Psoas muscle (tissue), 8 donors: ENCODE measurements around the gene MSRB2. TPM values are rescaled to one million over a fixed set of nuclear protein-coding genes. Genes with fewer than 3 reads are reported as not detected.

Source experiments
- ATAC-seq, 4 donors: fragments of 200-7000 bp; cut with Tn5 transposase; one replicate each; pipeline ENCODE4 v1.9.1; 2020; ENCODE audit warnings: moderate library complexity in 3 of 4, mild to moderate bottlenecking in 2 of 4
- DNase-seq, 2 donors: peaks; one replicate each; pipeline ENCODE4 v3.0.0-alpha.2; 2020
- H3K27ac ChIP-seq: fragments of 200-600 bp; one replicate; pipeline ENCODE4 v1.8.0; 2022
- H3K27me3 ChIP-seq, 3 donors: fragments of 200-600 bp in 1 of 3; one replicate each; pipeline versions ENCODE4 v1.6.1 to v1.8.0; 2013 to 2022; ENCODE audit warnings: low read length in 2 of 3, mild to moderate bottlenecking in 2 of 3, moderate library complexity in 1 of 3; ENCODE audit not compliant: insufficient read depth in 3 of 3
- H3K36me3 ChIP-seq, 2 donors: fragments of 200-600 bp in 1 of 2; one replicate each; pipeline versions ENCODE4 v1.6.1 to v1.8.0; 2013 to 2022; ENCODE audit warnings: low read depth in 1 of 2, mild to moderate bottlenecking in 1 of 2, moderate library complexity in 1 of 2; ENCODE audit not compliant: insufficient read depth in 1 of 2
- H3K4me1 ChIP-seq: fragments of 200-600 bp; one replicate; pipeline ENCODE4 v1.8.0; 2022
- H3K4me3 ChIP-seq: fragments of 200-600 bp; one replicate; pipeline ENCODE4 v1.8.0; 2022; ENCODE audit warnings: mild to moderate bottlenecking
- H3K9me3 ChIP-seq: fragments of 200-600 bp; one replicate; pipeline ENCODE4 v1.8.0; 2022
- CTCF ChIP-seq: fragments of 200-600 bp; IDR thresholded peaks from one replicate; pipeline ENCODE4 v1.8.0; 2022; ENCODE audit warnings: antibody characterized with exemption
- WGBS, 3 donors: extraction: QIAGEN DNeasy Blood & Tissue Kit; methylation state at CpG; one replicate each; pipeline versions ENCODE4 v1.1.6 to v1.1.7; 2013; 5-methylcytosine and 5-hydroxymethylcytosine counted together
- intact Hi-C, 2 donors: fragments of 100-400 bp; cut with DNase I; formaldehyde crosslinking; loops; one replicate each; pipeline versions ENCODE4 v1.11.0 to v1.14.2; 2022
- polyA plus RNA-seq, 3 donors: library from polyadenylated mRNA; stranded (reverse); fragments of 200-250 nt; gene quantifications; one replicate each; pipeline ENCODE4 v1.2.3, GENCODE V29; 2013
- total RNA-seq, 4 donors: library from RNA; stranded (reverse); fragmentation: NEBNext Ultra II Directional in 2 of 4; extraction: Animal tissue kit (Norgen Biotek cat#: 25700) in 2 of 4; gene quantifications; one replicate each; pipeline versions ENCODE4 v1.2.1 to v1.2.4, GENCODE V29; 2021 to 2023
- donor health status: healthy with polysubstance abuse.
- donor health status: DM: no; HTN: no; CAD: no; lungs with moderate emphysema.
- donor health status: Bipolar disorder and iron deficiency.
- donor health status: healthy.
- donor health status: DM: yes; HTN: yes; CAD: no.
- donor health status: DM: no; HTN: no; CAD: no.
- donor health status: DM: no; HTN: no; CAD: no.
- donor health status: DM: yes; HTN: yes; CAD: no.

The MSRB2 gene
- total and polyA plus RNA-seq, 7 donors, result 19.4 to 69.7 (median 34.3) TPM

- WGBS, 3 donors, result 93 to 96% (median 93%) methylated on average over 4 of the region's 4 CpGs
- Histone ChIP-seq H3K4me3 (no peak overlapping the region), H3K27ac (no peak overlapping the region), H3K27me3 (no peaks in the 10 kb centered on the region), H3K36me3 (no peaks in the 10 kb centered on the region), H3K9me3 (no peaks in the 10 kb centered on the region), H3K4me1 (no peaks in the 10 kb centered on the region)
- no peak for TF ChIP-seq CTCF
- no peak for DNase-seq
- intact Hi-C loops, result no loop called here
- ATAC-seq, result no peak
These were observed 41.1 kb downstream of the MSRB2 start for GRCh38 chr10:23136462-23136861.

GRCh38 chr10:23139677-23140076, 44.3 kb downstream of the MSRB2 start:
- Histone ChIP-seq H3K36me3 (no peaks in the 10 kb centered on the region), H3K9me3 (no peaks in the 10 kb centered on the region), H3K4me1 (no peaks in the 10 kb centered on the region), H3K27me3 (no peaks in the 10 kb centered on the region), H3K4me3 (no peak overlapping the region), H3K27ac (no peak overlapping the region)
- ATAC-seq, result no peak
- DNase-seq, result no peak
- 70 to 100% (median 75%) methylated on average over 1 of the region's 1 CpG for WGBS, 3 donors
- no peak for TF ChIP-seq CTCF
- intact Hi-C loops, result no loop called here

- no peaks in the 10 kb centered on the region for H3K36me3 ChIP-seq
- no peak for TF ChIP-seq CTCF
- no peak overlapping the region for H3K4me3 ChIP-seq
- no peaks in the 10 kb centered on the region for H3K9me3 ChIP-seq
- no peak for ATAC-seq
- no peaks in the 10 kb centered on the region for H3K27me3 ChIP-seq
- H3K4me1 ChIP-seq, result no peaks in the 10 kb centered on the region
- H3K27ac ChIP-seq, result no peak overlapping the region
- no peak for DNase-seq
- intact Hi-C loops, result no loop called here
- 70 to 77% (median 75%) methylated on average over 4 of the region's 4 CpGs for WGBS, 3 donors
These were observed 46.6 kb downstream of the MSRB2 start for GRCh38 chr10:23141995-23142394.

DNA sequence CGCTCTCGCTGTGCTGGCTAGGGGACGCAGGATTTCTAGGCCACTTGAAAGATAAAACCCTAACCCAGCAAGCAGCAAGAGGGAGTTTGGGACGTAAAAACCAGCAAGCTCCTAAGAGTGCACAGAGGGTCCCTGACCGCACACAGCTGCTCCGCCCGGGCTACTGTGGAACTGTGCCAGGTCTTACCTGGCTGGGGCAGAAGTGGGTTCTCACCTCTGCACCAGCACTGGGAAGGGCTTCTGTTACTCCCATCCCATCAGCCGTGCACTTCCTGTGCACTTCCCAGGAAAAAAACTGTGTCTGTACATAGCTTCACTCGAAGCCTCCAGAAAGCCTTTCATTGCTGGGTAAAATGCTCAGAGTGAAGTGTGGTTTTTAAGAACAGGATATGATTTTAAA, 50.9 kb downstream of the MSRB2 start:
- Histone ChIP-seq H3K36me3 (no peaks in the 10 kb centered on the region), H3K27ac (no peak overlapping the region), H3K9me3 (no peaks in the 10 kb centered on the region), H3K4me3 (no peak overlapping the region), H3K27me3 (no peaks in the 10 kb centered on the region), H3K4me1 (no peaks in the 10 kb centered on the region)
- intact Hi-C loops, result no loop called here
- WGBS, 3 donors, result 44 to 59% (median 46%) methylated on average over 9 of the region's 9 CpGs
- ATAC-seq (no peak), DNase-seq (no peak)
- TF ChIP-seq CTCF, result no peak

DNA sequence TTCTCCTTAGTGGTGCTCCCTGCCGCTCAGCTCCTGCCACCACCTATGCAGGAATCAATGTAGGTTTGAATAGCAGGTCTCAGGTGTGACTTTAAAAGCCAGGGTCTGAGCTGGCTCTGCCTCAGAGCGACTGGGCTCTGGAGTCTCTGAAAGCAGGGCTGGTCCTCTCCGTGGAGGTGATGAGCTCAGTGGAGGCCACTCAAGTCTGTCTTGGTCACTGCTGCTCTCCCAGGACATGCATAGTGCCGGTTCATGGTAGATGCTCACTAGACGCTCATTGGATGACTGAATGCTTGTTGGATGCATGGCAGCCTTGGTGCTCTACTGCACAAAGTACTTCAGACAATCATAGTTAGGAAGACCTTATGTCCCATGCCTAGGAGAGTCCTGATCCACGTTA, 51.7 kb downstream of the MSRB2 start:
- WGBS, 3 donors, result 82 to 83% (median 83%) methylated on average over 6 of the region's 6 CpGs

More for the DNA sequence above, 51.7 kb downstream of the MSRB2 start:
- DNase-seq (no peak), ATAC-seq (no peak)
- intact Hi-C loops, result no loop called here
- no peak for TF ChIP-seq CTCF
- H3K4me3 ChIP-seq, result no peak overlapping the region
- no peak overlapping the region for H3K27ac ChIP-seq
- no peaks in the 10 kb centered on the region for H3K4me1 ChIP-seq
- H3K36me3 ChIP-seq, result no peaks in the 10 kb centered on the region
- no peaks in the 10 kb centered on the region for H3K9me3 ChIP-seq
- no peaks in the 10 kb centered on the region for H3K27me3 ChIP-seq
